MCF 10A (cell line): ENCODE data around the gene TBXAS1. TPM values are rescaled to one million over a fixed set of nuclear protein-coding genes. Genes with fewer than 3 reads are reported as not detected.

Source experiments
- BruUV-seq: library from RNA; stranded (reverse); fragments of 400-500 nt; replicated peaks from 2 replicates; lab custom pipeline; 2021; lab: Mats Ljungman, UMichigan
- CTCF ChIA-PET: fragments of 300-600 bp; sonication (Branson Sonifier 250); formaldehyde crosslinking; extraction: SDS; loops from one replicate; lab custom pipeline; 2021; ENCODE audit warnings: antibody characterized with exemption, inconsistent platforms; lab: Yijun Ruan, JAX
- POLR2A ChIA-PET: fragments of 300-600, 350-650 bp; sonication (Branson Sonifier 250); formaldehyde crosslinking; extraction: SDS; loops from one replicate; lab custom pipeline; 2020; ENCODE audit warnings: antibody characterized with exemption, inconsistent platforms; lab: Yijun Ruan, JAX
- DNase-seq: peaks from one replicate; pipeline ENCODE4 v3.0.0-alpha.2; 2018; ENCODE audit not compliant: unreplicated experiment
- H3K27ac Mint-ChIP-seq: one replicate; pipeline ENCODE4 v1.8.0; 2022; ENCODE audit warnings: mild to moderate bottlenecking, low read depth, mixed read lengths; ENCODE audit not compliant: unreplicated experiment
- H3K27me3 Mint-ChIP-seq: one replicate; pipeline ENCODE4 v1.8.0; 2022; ENCODE audit warnings: mixed read lengths; ENCODE audit not compliant: insufficient read depth, unreplicated experiment
- H3K36me3 Mint-ChIP-seq: one replicate; pipeline ENCODE4 v1.8.0; 2022; ENCODE audit warnings: mild to moderate bottlenecking, moderate library complexity, mixed read lengths; ENCODE audit not compliant: insufficient read depth, unreplicated experiment
- H3K4me1 Mint-ChIP-seq: one replicate; pipeline ENCODE4 v1.8.0; 2022; ENCODE audit warnings: mixed read lengths; ENCODE audit not compliant: insufficient read depth, unreplicated experiment
- H3K4me3 Mint-ChIP-seq: one replicate; pipeline ENCODE4 v1.8.0; 2022; ENCODE audit warnings: mild to moderate bottlenecking, moderate library complexity, mixed read lengths; ENCODE audit not compliant: unreplicated experiment
- H3K9me3 Mint-ChIP-seq: one replicate; pipeline ENCODE4 v1.8.0; 2022; ENCODE audit warnings: mixed read lengths; ENCODE audit not compliant: unreplicated experiment
- CTCF ChIP-seq: fragments of 200-600 bp; IDR thresholded peaks from one replicate; pipeline ENCODE4 v1.8.0; 2022; ENCODE audit warnings: antibody characterized with exemption, mild to moderate bottlenecking; ENCODE audit not compliant: unreplicated experiment
- intact Hi-C: fragments of 100-400 bp; cut with micrococcal nuclease; formaldehyde crosslinking; loops from 2 replicates; pipeline ENCODE4 v1.14.1; 2022
- total RNA-seq: library from RNA; stranded (reverse); gene quantifications from 2 replicates; pipeline ENCODE4 v1.2.3, GENCODE V29; 2022

The TBXAS1 gene
- total RNA-seq, 1 experiment from 2014 or later: 1.5 TPM

- Mint-ChIP-seq H3K27ac (no peak overlapping the region), H3K36me3 (peaks cover 2% of the 10 kb centered on the region), H3K4me3 (no peak overlapping the region), H3K9me3 (no peaks in the 10 kb centered on the region), H3K27me3 (no peaks in the 10 kb centered on the region), H3K4me1 (no peaks in the 10 kb centered on the region)
- CTCF ChIA-PET: interaction anchor here (0.8 to 3.4 kb wide), 5 partner anchors 14 to 517 kb away, joined by 3 to 12 read pairs (median 5); no protein-coding TSS in a partner anchor
- intact Hi-C loops: no loop called here
- BruUV-seq: no TSS peak
- no peak for DNase-seq
- POLR2A ChIA-PET: no interaction called here
- no peak for TF ChIP-seq CTCF
Measured at GRCh38 chr7:140017034-140017433, 188.0 kb downstream of the TBXAS1 start.

- CTCF ChIA-PET: interaction anchor here (0.5 to 3.4 kb wide), 4 partner anchors 14 to 399 kb away, joined by 3 to 12 read pairs (median 9); no protein-coding TSS in a partner anchor
- TF ChIP-seq CTCF: no peak
Measured at GRCh38 chr7:140017543-140017942, 188.5 kb downstream of the TBXAS1 start.

GRCh38 chr7:140018125-140019043 is 189.3 kb downstream of the TBXAS1 start:
- no peaks in the 10 kb centered on the region for H3K27me3 Mint-ChIP-seq
- H3K36me3 Mint-ChIP-seq: peaks cover 13% of the 10 kb centered on the region
- TF ChIP-seq CTCF: no peak
- no peak overlapping the region for H3K27ac Mint-ChIP-seq
- no TSS peak for BruUV-seq
- no peak for DNase-seq
- intact Hi-C loops: no loop called here
- POLR2A ChIA-PET: interaction anchor here (0.6 kb wide), 1 partner anchor 8 kb away, joined by 3 read pairs; no protein-coding TSS in a partner anchor
- no peak overlapping the region for H3K4me3 Mint-ChIP-seq
- no peaks in the 10 kb centered on the region for H3K4me1 Mint-ChIP-seq
- CTCF ChIA-PET: interaction anchor here (0.5 to 3.4 kb wide), 8 partner anchors 8 to 400 kb away, joined by 3 to 12 read pairs (median 4); no protein-coding TSS in a partner anchor
- H3K9me3 Mint-ChIP-seq: no peaks in the 10 kb centered on the region

More at GRCh38 chr7:140017543-140017942, 188.5 kb downstream of the TBXAS1 start:
- intact Hi-C loops: no loop called here
- POLR2A ChIA-PET: interaction anchor here (0.6 kb wide), 1 partner anchor 8 kb away, joined by 3 read pairs; no protein-coding TSS in a partner anchor
- no peak for DNase-seq
- peaks cover 8% of the 10 kb centered on the region for H3K36me3 Mint-ChIP-seq
- no TSS peak for BruUV-seq
- no peaks in the 10 kb centered on the region for H3K27me3 Mint-ChIP-seq
- no peak overlapping the region for H3K27ac Mint-ChIP-seq
- H3K9me3 Mint-ChIP-seq: no peaks in the 10 kb centered on the region
- H3K4me3 Mint-ChIP-seq: no peak overlapping the region
- no peaks in the 10 kb centered on the region for H3K4me1 Mint-ChIP-seq

- TF ChIP-seq CTCF: no peak
- Mint-ChIP-seq H3K9me3 (no peaks in the 10 kb centered on the region), H3K36me3 (peaks cover 15% of the 10 kb centered on the region), H3K27ac (no peak overlapping the region), H3K27me3 (no peaks in the 10 kb centered on the region), H3K4me1 (no peaks in the 10 kb centered on the region), H3K4me3 (no peak overlapping the region)
- BruUV-seq: no TSS peak
- intact Hi-C loops: no loop called here
- no peak for DNase-seq
- CTCF ChIA-PET: interaction anchor here (0.6 to 3.4 kb wide), 6 partner anchors 13 to 401 kb away, joined by 3 to 12 read pairs (median 7); no protein-coding TSS in a partner anchor
- POLR2A ChIA-PET: interaction anchor here (0.6 kb wide), 1 partner anchor 329 kb away, joined by 3 read pairs; no protein-coding TSS in a partner anchor
Measured at GRCh38 chr7:140019172-140019571, 190.1 kb downstream of the TBXAS1 start.
